CD4-positive, CD25-positive, alpha-beta regulatory T cell (primary cell): ENCODE results near the gene CACNB4. TPM values are rescaled to one million over a fixed set of nuclear protein-coding genes. Genes with fewer than 3 reads are reported as not detected.
"Not testable (repeated sequence)": the region's sequence is repeated elsewhere in the genome, so short reads cannot be mapped to it uniquely, and the experiment has no call there.

Experiments
- ATAC-seq, 2 donors: fragments of 150-1000 bp; cut with Tn5 transposase; one replicate each; pipeline ENCODE4 v1.10.0; 2021; ENCODE audit warnings: low read depth in 2 of 2, moderate number of reproducible peaks in 2 of 2, moderate library complexity in 1 of 2
- DNase-seq, 3 donors: peaks; one replicate each; pipeline versions ENCODE4 v3.0.0 to v3.0.0-alpha.2; 2012 to 2022; ENCODE audit warnings: mixed read lengths in 1 of 3
- H3K27ac ChIP-seq: one replicate; pipeline ENCODE4 v1.7.0; 2013; ENCODE audit warnings: mild to moderate bottlenecking, low read length; ENCODE audit not compliant: insufficient read depth, poor library complexity, severe bottlenecking
- H3K27me3 ChIP-seq: one replicate; pipeline ENCODE4 v1.7.0; 2013; ENCODE audit warnings: low read length; ENCODE audit not compliant: control insufficient read depth, insufficient read depth
- H3K36me3 ChIP-seq: one replicate; pipeline ENCODE4 v1.7.0; 2013; ENCODE audit warnings: mild to moderate bottlenecking, low read length, moderate library complexity; ENCODE audit not compliant: control insufficient read depth, insufficient read depth
- H3K4me1 ChIP-seq: 2 replicates; pipeline ENCODE4 v1.7.0; 2013; ENCODE audit warnings: mild to moderate bottlenecking, low read length; ENCODE audit not compliant: insufficient read depth, control insufficient read depth, poor library complexity, severe bottlenecking
- H3K4me3 ChIP-seq: one replicate; pipeline ENCODE4 v1.7.0; 2013; ENCODE audit warnings: low read depth, mild to moderate bottlenecking, low read length, moderate library complexity
- H3K9me3 ChIP-seq, 2 experiments: 1 replicate in 1 of 2; 2 replicates in 1 of 2; pipeline ENCODE4 v1.7.0; 2013; ENCODE audit warnings: low read length in 2 of 2, mild to moderate bottlenecking in 1 of 2, moderate library complexity in 1 of 2; ENCODE audit not compliant: control insufficient read depth in 2 of 2
- H3K27ac Mint-ChIP-seq, 3 donors: one replicate each; pipeline ENCODE4 v1.8.0; 2020 to 2022; ENCODE audit warnings: mild to moderate bottlenecking in 3 of 3, mixed read lengths in 3 of 3, moderate library complexity in 2 of 3
- H3K27me3 Mint-ChIP-seq: one replicate; pipeline ENCODE4 v1.8.0; 2022; ENCODE audit warnings: mild to moderate bottlenecking, mixed read lengths
- H3K36me3 Mint-ChIP-seq: one replicate; pipeline ENCODE4 v1.8.0; 2020; ENCODE audit warnings: mixed read lengths
- H3K4me1 Mint-ChIP-seq, 4 donors: one replicate each; pipeline ENCODE4 v1.8.0; 2020 to 2022; ENCODE audit warnings: mixed read lengths in 4 of 4, mild to moderate bottlenecking in 1 of 4
- H3K4me3 Mint-ChIP-seq, 4 donors: one replicate each; pipeline ENCODE4 v1.8.0; 2020 to 2022; ENCODE audit warnings: mild to moderate bottlenecking in 4 of 4, mixed read lengths in 4 of 4, moderate library complexity in 3 of 4
- H3K9me3 Mint-ChIP-seq, 7 donors: one replicate each; pipeline ENCODE4 v1.8.0; 2020 to 2022; ENCODE audit warnings: mixed read lengths in 7 of 7, mild to moderate bottlenecking in 3 of 7, moderate library complexity in 2 of 7
- polyA plus RNA-seq, 4 donors: library from polyadenylated mRNA; unstranded; fragments of 300-500 nt; fragmentation: Illumina TruSeq; gene quantifications; one replicate each; pipeline ENCODE4 v1.2.3, GENCODE V29; 2021
- total RNA-seq: library from RNA; stranded (reverse); gene quantifications from one replicate; pipeline ENCODE4 v1.2.3, GENCODE V29; 2022

Gene CACNB4
- total and polyA plus RNA-seq, 5 donors from 2014 or later: 0.30 TPM; not detected in 4

DNA sequence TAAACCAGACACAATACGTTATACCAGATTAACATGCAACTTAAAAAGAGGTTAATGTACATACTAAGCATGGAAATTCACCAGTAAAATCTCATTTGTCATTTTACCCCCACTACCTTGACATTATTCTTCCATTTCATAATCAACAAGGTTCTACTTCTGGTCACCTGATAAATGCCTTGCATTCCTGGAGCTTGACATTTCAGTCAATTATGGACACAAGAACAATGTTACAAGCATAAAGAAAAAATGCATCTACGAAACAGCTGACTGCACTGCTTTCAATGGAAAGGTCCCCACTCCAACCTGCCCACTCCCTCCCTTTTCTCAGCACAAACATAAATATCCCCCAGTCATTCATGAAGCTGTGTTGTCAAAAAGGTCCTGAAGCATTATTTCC lies 302.1 kb downstream of the CACNB4 start:
- peaks cover 3% of the 10 kb centered on the region for H3K36me3 ChIP-seq
- H3K4me1 ChIP-seq: no peaks in the 10 kb centered on the region
- no peak for ATAC-seq
- H3K27ac Mint-ChIP-seq: peak overlapping the region in 1 of 3 donors; percentile 51
- H3K9me3 ChIP-seq: no peaks in the 10 kb centered on the region
- no peak overlapping the region for H3K4me3 Mint-ChIP-seq
- no peak overlapping the region for H3K27ac ChIP-seq
- H3K4me3 ChIP-seq: no peak overlapping the region
- peaks cover 0 to 3% (median 0%) of the 10 kb centered on the region in 7 donors for H3K9me3 Mint-ChIP-seq
- DNase-seq: no peak
- H3K36me3 Mint-ChIP-seq: peaks cover 25% of the 10 kb centered on the region
- H3K4me1 Mint-ChIP-seq: peaks cover 6 to 16% (median 11%) of the 10 kb centered on the region in 4 donors
- H3K27me3 ChIP-seq: no peaks in the 10 kb centered on the region
- no peaks in the 10 kb centered on the region for H3K27me3 Mint-ChIP-seq

DNA sequence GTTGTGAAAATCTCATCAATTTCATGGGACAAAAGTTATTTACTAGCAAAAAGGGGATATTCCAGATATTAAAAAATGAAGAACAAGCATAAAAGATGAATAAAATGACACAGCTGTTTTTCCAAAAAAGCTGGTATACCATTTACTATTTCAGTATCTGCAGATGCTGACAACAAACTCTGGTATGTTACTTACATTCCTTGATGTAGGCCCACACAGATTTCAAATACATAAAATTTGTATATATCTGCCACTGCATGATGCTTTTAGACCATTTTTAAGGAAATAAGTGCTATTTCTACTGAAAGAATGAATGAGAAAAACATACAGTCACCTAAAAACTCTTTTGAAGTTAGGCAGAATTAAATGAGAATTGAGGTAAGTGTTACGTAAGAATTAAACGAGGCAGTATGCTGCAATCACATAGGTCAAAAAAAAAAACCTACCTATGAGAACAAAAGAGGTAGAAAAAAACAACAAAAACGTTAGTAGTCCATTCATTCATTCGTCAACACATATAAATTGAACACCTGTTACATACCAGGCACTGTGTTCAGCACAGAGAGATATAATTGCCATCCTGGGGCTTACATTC lies 303.1 kb downstream of the CACNB4 start:
- Histone ChIP-seq H3K9me3 (no peaks in the 10 kb centered on the region), H3K27ac (no peak overlapping the region), H3K36me3 (peaks cover 3% of the 10 kb centered on the region), H3K4me1 (no peaks in the 10 kb centered on the region), H3K27me3 (no peaks in the 10 kb centered on the region), H3K4me3 (no peak overlapping the region)
- Mint-ChIP-seq H3K27ac (no peak overlapping the region), H3K9me3 (peaks cover 0 to 5% (median 0%) of the 10 kb centered on the region in 7 donors), H3K27me3 (no peaks in the 10 kb centered on the region), H3K4me1 (peaks cover 5 to 16% (median 10%) of the 10 kb centered on the region in 4 donors), H3K4me3 (no peak overlapping the region), H3K36me3 (peaks cover 25% of the 10 kb centered on the region)
- DNase-seq (no peak), ATAC-seq (no peak)

DNA sequence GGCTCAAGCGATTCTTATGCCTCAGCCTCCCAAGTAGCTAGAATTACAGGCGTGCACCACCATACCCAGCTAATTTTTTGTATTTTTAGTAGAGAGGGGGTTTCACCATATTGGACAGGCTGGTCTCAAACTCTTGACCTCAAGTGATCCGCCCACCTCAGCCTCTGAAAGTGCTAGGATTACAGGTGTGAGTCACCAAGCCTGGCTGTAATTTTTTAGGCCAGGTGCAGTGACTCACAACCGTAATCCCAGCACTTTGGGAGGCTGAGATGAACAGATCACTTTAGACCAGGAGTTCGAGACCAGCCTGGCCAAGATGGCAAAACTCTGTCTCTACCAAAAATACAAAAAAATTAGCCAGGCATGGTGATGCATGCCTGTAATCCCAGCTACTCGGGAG lies 304.4 kb downstream of the CACNB4 start:
- H3K36me3 Mint-ChIP-seq: peaks cover 28% of the 10 kb centered on the region
- H3K4me3 ChIP-seq: not testable (repeated sequence)

DNA sequence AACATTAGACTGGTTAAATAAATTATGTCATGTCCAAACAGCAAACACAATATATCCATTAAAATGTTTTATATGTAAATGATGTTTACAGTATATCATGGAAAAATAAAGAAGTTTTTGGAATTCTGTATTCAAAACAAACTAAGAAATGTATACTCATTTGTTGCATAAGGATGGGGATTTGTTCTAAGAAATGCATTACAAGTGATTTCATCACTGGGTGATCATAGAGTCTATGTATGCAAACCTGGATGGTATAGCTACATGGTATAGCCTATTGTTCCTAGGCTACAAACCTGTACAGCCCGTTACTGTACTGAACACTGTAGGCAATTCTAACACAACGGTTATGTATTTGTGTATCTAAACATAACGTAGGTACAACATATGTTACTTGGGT lies 305.7 kb downstream of the CACNB4 start:
- no peak overlapping the region for H3K4me3 Mint-ChIP-seq
- no peaks in the 10 kb centered on the region for H3K4me1 ChIP-seq
- no peak overlapping the region for H3K4me3 ChIP-seq
- no peak overlapping the region for H3K27ac ChIP-seq
- H3K9me3 ChIP-seq: no peaks in the 10 kb centered on the region
- no peak overlapping the region for H3K27ac Mint-ChIP-seq
- ATAC-seq (no peak), DNase-seq (no peak)
- H3K4me1 Mint-ChIP-seq: peaks cover 2 to 11% (median 6%) of the 10 kb centered on the region in 4 donors
- peaks cover 3% of the 10 kb centered on the region for H3K36me3 ChIP-seq
- H3K36me3 Mint-ChIP-seq: peaks cover 33% of the 10 kb centered on the region
- no peaks in the 10 kb centered on the region for H3K27me3 Mint-ChIP-seq
- peaks cover 0 to 5% (median 0%) of the 10 kb centered on the region in 7 donors for H3K9me3 Mint-ChIP-seq
- H3K27me3 ChIP-seq: no peaks in the 10 kb centered on the region

More for the DNA sequence above, 304.4 kb downstream of the CACNB4 start:
- H3K4me3 Mint-ChIP-seq, H3K9me3 Mint-ChIP-seq, H3K27ac ChIP-seq, DNase-seq, H3K36me3 ChIP-seq, H3K4me1 ChIP-seq, H3K27ac Mint-ChIP-seq, ATAC-seq, H3K27me3 Mint-ChIP-seq, H3K9me3 ChIP-seq, H3K27me3 ChIP-seq: not testable (repeated sequence)
- H3K4me1 Mint-ChIP-seq: peaks cover 1 to 11% (median 7%) of the 10 kb centered on the region in 4 donors

DNA sequence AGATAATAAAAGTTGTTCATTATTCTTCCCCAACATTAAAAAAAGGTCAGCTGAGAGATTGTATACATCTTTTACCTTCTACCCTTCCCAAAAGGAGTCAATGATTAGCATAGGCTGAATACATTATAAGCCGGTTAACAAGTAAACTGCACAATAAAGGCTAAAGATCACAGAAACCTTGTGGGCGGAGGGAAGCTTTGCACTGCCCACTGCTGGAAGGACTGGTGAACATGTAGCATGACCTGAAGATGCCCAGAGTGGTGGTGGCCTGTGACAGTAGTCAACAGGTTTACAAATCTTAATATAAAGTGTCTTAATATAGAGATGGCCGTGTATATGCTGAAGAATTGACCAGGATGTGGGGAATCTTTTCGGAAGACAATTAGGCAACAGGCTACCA lies 306.3 kb downstream of the CACNB4 start:
- peaks cover 3% of the 10 kb centered on the region for H3K36me3 ChIP-seq
- H3K4me3 ChIP-seq: no peak overlapping the region
- H3K4me3 Mint-ChIP-seq: no peak overlapping the region
- no peak for ATAC-seq
- no peaks in the 10 kb centered on the region for H3K27me3 Mint-ChIP-seq
- H3K9me3 ChIP-seq: no peaks in the 10 kb centered on the region
- H3K27ac ChIP-seq: no peak overlapping the region
- H3K27ac Mint-ChIP-seq: no peak overlapping the region
- no peaks in the 10 kb centered on the region for H3K4me1 ChIP-seq
- H3K9me3 Mint-ChIP-seq: peaks cover 0 to 5% (median 0%) of the 10 kb centered on the region in 7 donors
- no peak for DNase-seq
- H3K36me3 Mint-ChIP-seq: peaks cover 36% of the 10 kb centered on the region
- H3K4me1 Mint-ChIP-seq: peaks cover 2 to 11% (median 8%) of the 10 kb centered on the region in 4 donors
- no peaks in the 10 kb centered on the region for H3K27me3 ChIP-seq

DNA sequence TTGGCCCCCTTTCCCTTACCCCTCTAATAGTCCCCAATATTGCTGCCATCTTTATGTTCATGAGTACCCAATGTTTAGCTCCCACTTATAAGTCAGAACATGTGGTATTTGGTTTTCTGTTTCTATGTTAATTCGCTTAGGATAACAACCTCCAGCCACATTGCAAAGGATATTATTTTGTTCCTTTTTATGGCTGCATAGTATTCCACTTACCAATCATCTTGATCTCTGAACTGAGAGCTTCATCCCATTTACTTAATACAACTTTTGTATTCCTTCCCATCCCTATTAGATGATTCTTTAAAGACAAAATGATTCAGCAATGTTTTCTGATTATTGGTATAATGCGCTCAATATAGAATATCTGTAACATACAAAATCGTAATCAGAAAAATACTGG lies 307.3 kb downstream of the CACNB4 start:
- Mint-ChIP-seq H3K27ac (no peak overlapping the region), H3K36me3 (peaks cover 36% of the 10 kb centered on the region), H3K27me3 (no peaks in the 10 kb centered on the region), H3K4me1 (peaks cover 2 to 11% (median 6%) of the 10 kb centered on the region in 4 donors), H3K9me3 (peaks cover 0 to 5% (median 0%) of the 10 kb centered on the region in 7 donors), H3K4me3 (no peak overlapping the region)
- Histone ChIP-seq H3K27ac (no peak overlapping the region), H3K4me1 (no peaks in the 10 kb centered on the region), H3K36me3 (peaks cover 2% of the 10 kb centered on the region), H3K4me3 (no peak overlapping the region), H3K27me3 (no peaks in the 10 kb centered on the region), H3K9me3 (no peaks in the 10 kb centered on the region)
- ATAC-seq (no peak), DNase-seq (no peak)

DNA sequence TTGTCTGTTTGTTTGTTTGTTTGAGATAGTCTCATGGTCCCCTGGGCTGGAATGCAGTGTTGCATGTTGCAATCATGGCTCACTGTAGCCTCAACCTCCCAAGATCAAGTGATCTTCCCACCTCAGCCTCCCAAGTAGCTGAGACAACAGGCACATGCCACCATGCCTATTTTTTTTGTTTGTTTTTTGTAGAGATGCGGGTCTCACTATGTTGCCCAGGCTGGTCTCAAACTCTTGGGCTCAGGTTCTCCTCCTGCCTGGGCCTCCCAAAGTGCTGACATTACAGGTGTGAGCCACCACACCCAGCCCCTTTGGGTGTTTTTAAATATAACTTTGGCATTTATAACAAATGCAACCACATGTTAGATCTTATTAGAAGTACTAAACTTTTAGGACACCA lies 308.2 kb downstream of the CACNB4 start:
- H3K27ac Mint-ChIP-seq: no peak overlapping the region
- H3K4me3 Mint-ChIP-seq: no peak overlapping the region
- no peak overlapping the region for H3K4me3 ChIP-seq
- H3K9me3 Mint-ChIP-seq: peaks cover 0 to 5% (median 0%) of the 10 kb centered on the region in 7 donors
- no peaks in the 10 kb centered on the region for H3K9me3 ChIP-seq
- peaks cover 2 to 7% (median 4%) of the 10 kb centered on the region in 4 donors for H3K4me1 Mint-ChIP-seq
- no peaks in the 10 kb centered on the region for H3K27me3 ChIP-seq
- peaks cover 29% of the 10 kb centered on the region for H3K36me3 Mint-ChIP-seq
- DNase-seq (no peak), ATAC-seq (no peak)
- no peak overlapping the region for H3K27ac ChIP-seq
- H3K4me1 ChIP-seq: no peaks in the 10 kb centered on the region
- H3K27me3 Mint-ChIP-seq: no peaks in the 10 kb centered on the region
- peaks cover 4% of the 10 kb centered on the region for H3K36me3 ChIP-seq
